NCI-H510A (cell line): ENCODE results near the gene TECR.
"Not testable (repeated sequence)": the region's sequence is repeated elsewhere in the genome, so short reads cannot be mapped to it uniquely, and the experiment has no call there.

Experiments used
- DNase-seq: peaks from one replicate; lab custom pipeline; 2025; lab: John Stamatoyannopoulos, UW

The TECR gene

GRCh38 chr19:14536926-14537692, 7.7 kb downstream of the TECR start:
- no peak for DNase-seq

DNA sequence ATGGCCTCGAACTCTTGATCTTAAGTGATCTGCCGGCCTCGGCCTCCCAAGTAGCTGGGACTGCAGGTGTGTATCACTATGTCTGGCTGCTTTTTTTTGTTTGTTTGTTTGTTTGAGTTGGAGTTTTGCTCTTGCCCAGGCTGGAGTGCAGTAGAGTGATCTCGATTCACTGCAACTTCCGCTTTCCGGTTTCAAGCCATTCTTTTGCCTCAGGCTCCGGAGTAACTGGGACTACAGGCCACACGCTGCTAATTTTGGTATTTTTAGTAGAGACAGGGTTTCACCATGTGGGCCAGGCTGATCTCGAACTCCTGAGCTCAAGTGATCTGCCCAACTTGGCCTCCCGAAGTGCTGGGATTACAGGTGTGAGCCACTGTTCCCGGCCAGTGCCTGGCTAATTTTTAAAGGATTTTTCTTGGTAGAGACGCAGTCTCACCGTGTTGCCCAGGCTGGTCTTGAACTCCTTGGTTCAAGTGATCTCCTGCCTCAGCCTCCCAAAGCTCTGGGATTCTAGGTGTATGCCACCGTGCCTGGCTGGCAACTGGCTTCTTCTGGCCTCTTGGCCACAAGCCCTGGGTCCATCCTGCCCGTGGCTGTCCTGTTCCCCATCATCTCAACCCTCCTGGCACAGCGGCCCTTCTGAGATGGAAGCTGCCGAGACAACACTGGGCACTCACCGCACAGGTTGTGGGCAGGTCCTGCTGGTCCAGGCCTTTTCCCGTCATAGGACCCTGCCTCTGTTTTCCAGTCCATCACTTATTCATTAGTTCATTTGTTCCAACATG, 11.5 kb downstream of the TECR start:
- DNase-seq = no peak

GRCh38 chr19:14541979-14542378, 12.6 kb downstream of the TECR start:
- DNase-seq = not testable (repeated sequence)

DNA sequence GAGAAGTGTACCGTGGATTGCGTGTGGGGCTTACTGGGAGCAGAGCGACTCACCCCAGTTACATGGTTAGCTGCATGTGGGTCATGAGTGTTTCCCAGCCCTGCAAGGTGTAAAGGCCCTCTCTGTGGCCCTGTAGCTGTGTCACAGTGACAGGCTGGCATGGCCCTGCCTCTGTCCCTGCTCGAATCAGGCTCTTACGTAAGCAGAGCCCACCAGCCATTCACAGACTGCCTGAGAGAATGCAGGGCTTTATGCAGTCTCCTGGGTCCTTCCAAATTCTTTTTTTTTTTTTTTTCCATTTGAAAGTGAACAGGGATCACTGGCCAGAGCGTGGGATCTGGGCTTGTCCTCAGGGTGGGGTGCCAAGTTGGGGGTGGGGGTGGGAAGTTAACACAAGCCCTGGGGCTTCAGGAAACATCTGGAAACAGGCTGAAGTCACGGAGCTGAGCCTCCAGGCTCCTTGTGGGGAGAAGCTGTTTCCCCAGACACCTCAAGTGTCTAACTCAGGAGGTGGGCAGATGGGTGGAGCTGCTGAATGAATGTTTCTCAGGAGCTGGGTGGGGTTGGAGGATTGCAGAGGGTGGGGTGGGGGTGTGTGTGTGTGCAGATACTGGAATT, 13.4 kb downstream of the TECR start:
- no peak for DNase-seq

- DNase-seq = no peak
Observed at GRCh38 chr19:14544047-14544446, 14.7 kb downstream of the TECR start.

- peak; percentile 77 for DNase-seq
Observed at GRCh38 chr19:14544977-14545715, 15.8 kb downstream of the TECR start.

GRCh38 chr19:14545716-14546082, 16.3 kb downstream of the TECR start:
- no peak for DNase-seq

DNA sequence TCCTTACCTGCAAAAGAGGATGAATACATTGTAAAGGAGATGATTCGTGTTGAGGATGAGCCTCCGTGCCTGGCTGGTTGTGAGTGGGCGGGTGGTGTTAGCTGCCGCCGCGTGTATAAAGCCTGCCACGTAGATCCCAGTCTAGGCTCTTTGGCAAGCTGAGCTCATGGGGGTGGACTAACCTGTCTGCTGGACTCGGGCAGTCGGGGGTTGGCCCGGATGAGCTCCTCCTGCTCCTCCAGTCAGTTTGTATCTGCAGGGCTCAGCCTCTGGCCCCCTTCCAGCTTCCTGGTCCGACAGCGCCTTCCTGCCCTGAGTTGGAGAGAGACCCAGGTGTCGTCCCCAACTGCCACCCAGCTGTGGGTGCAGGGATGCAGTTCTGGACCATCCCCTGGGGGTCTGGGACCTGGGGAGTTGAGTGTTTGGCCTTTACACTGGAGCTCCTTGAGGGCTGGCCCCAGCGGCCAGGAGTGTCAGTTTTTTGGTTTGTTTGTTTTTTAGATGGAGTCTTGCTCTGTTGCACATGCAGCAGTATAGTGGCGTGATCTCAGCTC, 20.9 kb downstream of the TECR start:
- DNase-seq = peak; percentile 33

DNA sequence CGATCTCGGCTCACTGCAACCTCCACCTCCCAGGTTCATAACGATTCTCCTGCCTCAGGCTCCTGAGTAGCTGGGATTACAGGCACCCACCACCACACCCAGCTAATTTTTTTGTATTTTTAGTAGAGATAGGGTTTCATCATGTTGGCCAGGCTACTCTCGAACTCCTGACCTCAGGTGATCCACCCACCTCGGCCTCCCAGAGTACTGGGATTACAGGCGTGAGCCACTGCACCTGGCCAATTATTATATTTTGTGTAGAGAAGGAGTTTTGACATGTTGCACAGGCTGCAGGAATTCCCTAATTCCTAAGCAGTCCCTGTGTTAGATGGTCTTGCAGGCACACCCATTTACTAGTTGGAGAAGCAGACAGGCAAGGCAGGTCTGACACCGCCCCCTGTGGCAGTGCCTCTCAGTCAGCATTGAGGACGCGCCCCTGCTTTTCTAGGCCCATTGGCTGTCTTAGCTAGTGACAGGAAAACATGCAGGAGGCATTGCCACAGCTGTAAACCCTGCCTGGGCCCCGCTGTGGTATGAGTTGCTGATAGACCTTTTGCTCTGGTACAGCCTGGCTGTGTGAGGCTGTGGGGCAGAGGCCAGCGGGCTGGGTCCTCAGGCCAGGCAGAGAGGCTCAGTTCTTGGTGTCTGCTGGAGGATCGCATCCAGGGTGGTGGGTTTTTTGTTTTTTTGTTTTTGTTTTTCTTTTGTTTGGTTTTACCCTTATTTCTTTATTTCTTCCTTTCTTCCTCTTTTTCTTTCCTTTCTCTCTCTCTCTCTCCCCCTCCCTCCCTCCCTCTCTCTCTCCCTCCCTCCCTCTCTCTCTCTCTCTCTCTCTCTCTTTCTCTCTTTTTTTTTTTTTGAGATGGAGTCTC, 22.0 kb downstream of the TECR start:
- DNase-seq = not testable (repeated sequence)

DNA sequence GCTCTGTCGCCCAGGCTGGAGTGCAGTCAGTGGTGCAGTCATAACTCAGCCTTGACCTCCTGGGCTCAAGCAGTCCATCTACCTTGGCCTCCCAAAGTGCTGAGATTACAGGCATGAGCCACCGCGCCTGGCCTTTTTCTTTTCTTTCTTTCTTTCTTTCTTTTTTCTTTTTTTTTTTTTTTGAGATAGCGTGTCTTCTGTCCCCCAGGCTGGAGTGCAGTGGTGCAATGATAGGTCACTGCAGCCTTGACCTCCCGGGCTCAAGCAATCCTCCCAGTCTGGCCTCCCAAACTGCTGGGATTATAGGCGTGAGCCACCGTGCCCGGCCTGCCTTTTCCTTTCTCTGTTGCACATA, 22.6 kb downstream of the TECR start:
- not testable (repeated sequence) for DNase-seq

DNA sequence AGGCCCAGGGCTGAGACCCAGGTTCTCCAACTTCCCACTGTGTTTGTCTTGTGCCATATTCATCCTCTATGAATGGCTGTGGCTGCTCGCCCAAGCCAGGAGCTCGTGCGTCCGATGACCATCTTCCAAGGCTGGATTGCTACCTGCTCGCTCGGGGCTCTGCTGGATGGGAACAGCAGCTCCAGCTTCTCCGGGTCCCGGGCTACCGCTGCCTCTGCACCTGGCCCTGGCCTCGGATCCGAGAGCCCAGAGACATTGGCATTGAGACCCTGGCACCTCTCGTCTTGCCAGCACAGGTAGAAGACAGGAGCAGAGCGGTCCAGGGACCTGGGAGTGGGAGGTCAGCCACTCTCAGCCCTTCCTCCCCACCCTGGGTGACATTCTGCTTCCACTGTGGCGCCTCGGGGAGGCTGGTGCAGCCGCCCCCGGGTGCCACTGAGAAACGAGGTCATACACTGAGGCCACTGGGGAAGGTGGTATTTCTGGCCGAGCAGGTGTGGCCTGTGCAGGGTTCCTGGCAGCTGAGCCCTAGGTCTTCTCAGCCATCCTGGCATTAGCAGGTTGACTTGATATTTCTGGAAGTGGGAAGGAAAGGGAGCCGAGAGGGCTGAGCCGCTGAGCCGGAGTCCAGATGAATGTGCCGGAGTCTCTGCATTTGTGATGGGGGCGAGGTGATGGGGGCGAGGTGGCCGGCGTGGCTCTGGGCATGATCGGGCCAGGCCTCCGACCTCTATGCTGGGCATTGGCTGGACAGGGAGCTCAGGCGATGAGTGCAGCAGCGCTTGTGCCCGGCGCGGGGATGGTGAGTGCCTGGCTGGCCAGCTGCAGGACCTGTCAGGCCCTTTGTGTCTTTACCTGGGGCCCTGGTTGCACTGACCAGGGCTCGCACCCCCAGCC, 23.9 kb downstream of the TECR start:
- no peak for DNase-seq

DNA sequence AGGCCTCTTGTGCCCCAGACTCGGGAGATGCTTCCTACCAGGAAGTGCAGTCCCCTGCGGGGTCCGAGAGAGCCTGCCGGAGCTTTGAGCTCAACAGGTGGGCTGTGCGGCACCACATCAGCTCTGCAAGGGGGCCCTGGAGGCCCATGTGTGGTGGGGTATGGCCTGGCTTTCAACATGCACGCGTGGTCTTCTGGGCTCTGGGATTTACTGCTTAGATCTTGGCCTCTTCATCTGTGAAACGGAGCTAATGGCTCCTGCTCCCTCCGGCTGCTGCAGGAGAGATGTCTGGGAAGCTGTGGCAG, 24.5 kb downstream of the TECR start:
- DNase-seq = no peak

DNA sequence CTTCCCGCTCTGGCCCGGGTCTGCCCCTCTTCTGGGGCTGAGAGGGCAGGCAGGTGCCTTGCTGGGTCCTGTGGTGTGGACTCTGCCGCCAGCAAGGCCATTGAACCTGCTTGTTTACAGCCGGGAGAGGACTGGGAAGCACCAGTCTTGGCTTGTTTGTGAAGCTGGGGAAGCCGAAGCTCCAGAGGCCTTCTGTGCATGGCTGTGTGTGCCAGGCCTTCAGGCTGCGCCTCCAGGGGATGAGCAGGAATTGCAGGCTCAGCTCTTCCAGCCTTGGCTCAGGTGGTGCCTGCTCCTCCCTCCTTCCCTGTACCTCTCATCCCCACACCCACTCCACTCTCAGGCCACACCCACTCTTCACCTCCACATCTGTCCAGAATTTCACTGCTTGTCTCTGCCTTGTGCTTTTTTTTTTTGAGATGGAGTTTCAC, 25.0 kb downstream of the TECR start:
- peak; percentile 89 for DNase-seq

DNA sequence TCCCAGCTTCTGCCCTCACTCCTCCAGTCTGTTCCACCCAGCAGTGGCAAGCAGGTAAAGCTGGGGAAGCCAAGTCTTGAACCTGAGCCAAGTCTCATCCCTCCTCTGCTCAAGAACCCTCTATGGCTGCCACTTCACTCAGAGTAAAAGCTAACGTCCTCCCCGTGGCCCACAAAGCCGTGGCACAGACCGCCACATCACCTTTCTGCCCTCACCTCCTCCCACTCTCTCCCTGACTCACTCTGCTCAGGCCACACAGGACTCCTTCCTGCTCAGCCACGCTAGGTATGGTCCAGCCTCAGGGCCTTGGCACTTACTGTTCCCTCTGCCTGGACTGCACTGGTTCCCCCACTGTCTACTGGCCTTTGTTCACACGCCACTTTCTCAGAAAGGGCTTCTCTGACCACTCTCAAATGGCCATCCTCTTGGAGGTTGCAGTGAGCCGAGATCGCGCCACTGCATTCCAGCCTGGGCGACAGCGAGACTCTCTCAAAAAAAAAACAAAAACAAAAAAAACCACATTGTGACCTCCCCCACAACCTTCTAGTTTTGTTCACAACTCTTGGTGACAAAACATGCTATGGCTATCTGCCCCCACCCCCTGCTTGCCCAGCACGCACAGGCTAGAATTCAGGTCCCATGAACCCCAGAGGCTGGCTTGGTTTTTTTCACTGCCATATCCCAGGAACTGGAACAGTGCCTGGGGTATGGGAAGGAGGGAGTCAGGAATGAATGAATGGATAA, 26.7 kb downstream of the TECR start:
- DNase-seq = no peak

GRCh38 chr19:14556662-14557188, 27.3 kb downstream of the TECR start:
- DNase-seq = peak; percentile 21

GRCh38 chr19:14558370-14559066, 29.1 kb downstream of the TECR start:
- DNase-seq = no peak

DNA sequence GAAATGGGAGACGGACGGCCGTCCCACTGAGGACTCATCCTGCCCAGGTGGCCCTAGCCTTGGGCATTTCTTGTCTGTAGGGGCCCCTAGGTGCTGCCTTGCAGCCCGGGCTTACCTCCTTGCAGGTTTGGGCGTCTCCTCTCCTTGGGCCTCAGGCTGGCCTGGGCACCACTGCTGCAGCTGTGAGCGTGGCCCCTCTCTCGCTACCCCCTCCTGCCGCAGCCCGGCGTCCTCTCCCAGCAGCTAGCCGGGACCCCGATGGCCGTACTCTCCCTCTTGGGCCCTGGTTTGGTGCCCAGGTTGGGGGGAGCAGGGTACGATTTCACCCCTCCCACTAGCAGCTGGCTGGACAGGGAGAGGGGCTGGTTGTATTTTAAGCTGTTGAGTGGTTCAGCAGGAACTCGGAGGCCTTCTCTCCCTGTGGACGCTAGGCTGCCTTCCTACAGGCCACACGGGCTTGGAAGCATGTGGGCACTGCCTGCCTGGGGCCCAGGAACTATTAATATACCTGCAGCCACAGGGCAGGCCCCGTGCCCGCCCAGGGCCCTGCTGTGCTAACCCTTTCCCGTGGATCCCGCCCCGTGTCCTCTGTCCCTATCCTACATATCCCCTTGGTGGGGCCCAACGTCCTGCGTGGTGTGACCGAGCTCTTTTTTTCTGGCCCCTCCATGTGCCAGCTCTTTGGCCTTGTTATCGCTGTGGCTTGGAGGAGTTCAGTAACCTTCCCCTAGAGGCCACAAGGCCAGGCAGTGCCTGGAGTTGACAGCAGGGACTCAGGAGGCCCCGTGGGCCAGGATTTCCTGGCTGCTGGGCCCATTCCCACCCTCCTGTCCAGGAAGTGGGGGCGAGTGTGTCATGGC, 30.8 kb downstream of the TECR start:
- DNase-seq = no peak

- no peak for DNase-seq
Observed at GRCh38 chr19:14560776-14561108, 31.3 kb downstream of the TECR start.
